ENCODE data around the gene GPATCH1. TPM values are rescaled to one million over a fixed set of nuclear protein-coding genes. Genes with fewer than 3 reads are reported as not detected.
A peak's percentile ranks its signal among the peaks of the same experiment; 100 is the strongest.

Gene GPATCH1
- total and polyA plus RNA-seq, 9 of the 15 experiments (the other 6 are each of a cell fraction or from before 2014, with no cell fraction given): 3.7 to 9.7 (median 7.7) TPM

DNA sequence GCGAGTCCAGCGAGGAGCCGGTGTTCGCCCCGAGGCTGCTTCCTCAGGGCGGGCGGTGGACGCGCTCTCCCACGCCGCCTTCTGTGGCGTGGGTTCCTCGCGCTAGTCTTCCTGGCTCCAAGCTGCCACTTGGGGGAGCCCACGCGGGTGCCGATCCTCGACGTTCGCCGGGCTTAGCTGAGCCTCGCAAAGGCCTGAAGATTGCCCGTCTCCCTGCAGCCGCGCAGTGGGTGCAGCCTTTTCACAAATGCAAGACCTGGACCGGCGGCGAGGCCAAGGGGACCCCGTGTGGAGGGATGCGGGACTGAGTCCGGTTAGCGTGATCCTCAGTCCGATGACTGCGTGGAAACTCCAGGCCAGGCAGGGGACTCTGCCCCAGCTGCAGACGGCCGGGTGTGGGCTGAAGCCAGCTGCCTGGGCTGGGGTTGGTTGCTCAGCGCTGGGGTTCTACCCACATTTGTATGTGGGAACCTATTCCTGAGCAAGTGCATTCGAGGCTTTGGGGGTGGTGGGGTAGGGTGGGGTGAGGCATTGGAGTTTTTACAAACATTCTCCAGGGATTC, 96.5 kb downstream of the GPATCH1 start (continued):
- TF ChIP-seq, protein P1, sequence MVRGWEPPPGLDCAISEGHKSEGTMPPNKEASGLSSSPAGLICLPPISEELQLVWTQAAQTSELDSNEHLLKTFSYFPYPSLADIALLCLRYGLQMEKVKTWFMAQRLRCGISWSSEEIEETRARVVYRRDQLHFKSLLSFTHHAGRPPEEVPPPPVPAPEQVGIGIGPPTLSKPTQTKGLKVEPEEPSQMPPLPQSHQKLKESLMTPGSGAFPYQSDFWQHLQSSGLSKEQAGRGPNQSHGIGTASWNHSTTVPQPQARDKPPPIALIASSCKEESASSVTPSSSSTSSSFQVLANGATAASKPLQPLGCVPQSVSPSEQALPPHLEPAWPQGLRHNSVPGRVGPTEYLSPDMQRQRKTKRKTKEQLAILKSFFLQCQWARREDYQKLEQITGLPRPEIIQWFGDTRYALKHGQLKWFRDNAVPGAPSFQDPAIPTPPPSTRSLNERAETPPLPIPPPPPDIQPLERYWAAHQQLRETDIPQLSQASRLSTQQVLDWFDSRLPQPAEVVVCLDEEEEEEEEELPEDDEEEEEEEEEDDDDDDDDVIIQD (CRISPR knock-in tag; IDR thresholded peaks at IDR 0.05): no peak
- no peak for TF ChIP-seq SMARCB1 (IDR thresholded peaks at IDR 0.05; ENCODE audit: insufficient read length, low read depth)
- TF ChIP-seq, protein P2, sequence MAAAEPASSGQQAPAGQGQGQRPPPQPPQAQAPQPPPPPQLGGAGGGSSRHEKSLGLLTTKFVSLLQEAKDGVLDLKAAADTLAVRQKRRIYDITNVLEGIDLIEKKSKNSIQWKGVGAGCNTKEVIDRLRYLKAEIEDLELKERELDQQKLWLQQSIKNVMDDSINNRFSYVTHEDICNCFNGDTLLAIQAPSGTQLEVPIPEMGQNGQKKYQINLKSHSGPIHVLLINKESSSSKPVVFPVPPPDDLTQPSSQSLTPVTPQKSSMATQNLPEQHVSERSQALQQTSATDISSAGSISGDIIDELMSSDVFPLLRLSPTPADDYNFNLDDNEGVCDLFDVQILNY (CRISPR knock-in tag; IDR thresholded peaks at IDR 0.05): no peak
- TF ChIP-seq, protein P3, sequence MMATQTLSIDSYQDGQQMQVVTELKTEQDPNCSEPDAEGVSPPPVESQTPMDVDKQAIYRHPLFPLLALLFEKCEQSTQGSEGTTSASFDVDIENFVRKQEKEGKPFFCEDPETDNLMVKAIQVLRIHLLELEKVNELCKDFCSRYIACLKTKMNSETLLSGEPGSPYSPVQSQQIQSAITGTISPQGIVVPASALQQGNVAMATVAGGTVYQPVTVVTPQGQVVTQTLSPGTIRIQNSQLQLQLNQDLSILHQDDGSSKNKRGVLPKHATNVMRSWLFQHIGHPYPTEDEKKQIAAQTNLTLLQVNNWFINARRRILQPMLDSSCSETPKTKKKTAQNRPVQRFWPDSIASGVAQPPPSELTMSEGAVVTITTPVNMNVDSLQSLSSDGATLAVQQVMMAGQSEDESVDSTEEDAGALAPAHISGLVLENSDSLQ (IDR thresholded peaks at IDR 0.05): no peak
- no peak for TF ChIP-seq SRSF1 (IDR thresholded peaks at IDR 0.05; ENCODE audit: low read depth, low read length)
- no peak for TF ChIP-seq ZNF146 (CRISPR knock-in tag; IDR thresholded peaks at IDR 0.05; ENCODE audit: unreplicated experiment)
- no peak for TF ChIP-seq ZNF24 (IDR thresholded peaks at IDR 0.05)
- TF ChIP-seq SAP30 (IDR thresholded peaks at IDR 0.05; ENCODE audit: borderline replicate concordance, insufficient read depth, low read depth, low read length, poor library complexity, severe bottlenecking): no peak
- no peak for TF ChIP-seq NR1H2 (CRISPR knock-in tag; IDR thresholded peaks at IDR 0.05)
- TF ChIP-seq, protein P4, sequence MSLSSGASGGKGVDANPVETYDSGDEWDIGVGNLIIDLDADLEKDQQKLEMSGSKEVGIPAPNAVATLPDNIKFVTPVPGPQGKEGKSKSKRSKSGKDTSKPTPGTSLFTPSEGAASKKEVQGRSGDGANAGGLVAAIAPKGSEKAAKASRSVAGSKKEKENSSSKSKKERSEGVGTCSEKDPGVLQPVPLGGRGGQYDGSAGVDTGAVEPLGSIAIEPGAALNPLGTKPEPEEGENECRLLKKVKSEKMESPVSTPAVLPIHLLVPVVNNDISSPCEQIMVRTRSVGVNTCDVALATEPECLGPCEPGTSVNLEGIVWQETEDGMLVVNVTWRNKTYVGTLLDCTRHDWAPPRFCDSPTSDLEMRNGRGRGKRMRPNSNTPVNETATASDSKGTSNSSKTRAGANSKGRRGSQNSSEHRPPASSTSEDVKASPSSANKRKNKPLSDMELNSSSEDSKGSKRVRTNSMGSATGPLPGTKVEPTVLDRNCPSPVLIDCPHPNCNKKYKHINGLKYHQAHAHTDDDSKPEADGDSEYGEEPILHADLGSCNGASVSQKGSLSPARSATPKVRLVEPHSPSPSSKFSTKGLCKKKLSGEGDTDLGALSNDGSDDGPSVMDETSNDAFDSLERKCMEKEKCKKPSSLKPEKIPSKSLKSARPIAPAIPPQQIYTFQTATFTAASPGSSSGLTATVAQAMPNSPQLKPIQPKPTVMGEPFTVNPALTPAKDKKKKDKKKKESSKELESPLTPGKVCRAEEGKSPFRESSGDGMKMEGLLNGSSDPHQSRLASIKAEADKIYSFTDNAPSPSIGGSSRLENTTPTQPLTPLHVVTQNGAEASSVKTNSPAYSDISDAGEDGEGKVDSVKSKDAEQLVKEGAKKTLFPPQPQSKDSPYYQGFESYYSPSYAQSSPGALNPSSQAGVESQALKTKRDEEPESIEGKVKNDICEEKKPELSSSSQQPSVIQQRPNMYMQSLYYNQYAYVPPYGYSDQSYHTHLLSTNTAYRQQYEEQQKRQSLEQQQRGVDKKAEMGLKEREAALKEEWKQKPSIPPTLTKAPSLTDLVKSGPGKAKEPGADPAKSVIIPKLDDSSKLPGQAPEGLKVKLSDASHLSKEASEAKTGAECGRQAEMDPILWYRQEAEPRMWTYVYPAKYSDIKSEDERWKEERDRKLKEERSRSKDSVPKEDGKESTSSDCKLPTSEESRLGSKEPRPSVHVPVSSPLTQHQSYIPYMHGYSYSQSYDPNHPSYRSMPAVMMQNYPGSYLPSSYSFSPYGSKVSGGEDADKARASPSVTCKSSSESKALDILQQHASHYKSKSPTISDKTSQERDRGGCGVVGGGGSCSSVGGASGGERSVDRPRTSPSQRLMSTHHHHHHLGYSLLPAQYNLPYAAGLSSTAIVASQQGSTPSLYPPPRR (CRISPR knock-in tag; IDR thresholded peaks at IDR 0.05; ENCODE audit: borderline replicate concordance): no peak
- TF ChIP-seq EWSR1 (IDR thresholded peaks at IDR 0.05; ENCODE audit: borderline replicate concordance, low read depth, partially characterized antibody): no peak
- no peak for TF ChIP-seq GATA2 (CRISPR knock-in tag; IDR thresholded peaks at IDR 0.05)
- no peak for TF ChIP-seq DIDO1 (tag; IDR thresholded peaks at IDR 0.05; ENCODE audit: low read depth)
- TF ChIP-seq ZFP36 (IDR thresholded peaks at IDR 0.05; ENCODE audit: low read depth, low read length, partially characterized antibody): no peak
- no peak for TF ChIP-seq ZNF77 (CRISPR knock-in tag; IDR thresholded peaks at IDR 0.05)
- TF ChIP-seq RHOXF2B (CRISPR knock-in tag; conservative IDR thresholded peaks at IDR 0.05): no peak; the same call in 1 of the 2 replicates
- no peak for TF ChIP-seq MCM2 (IDR thresholded peaks at IDR 0.05; ENCODE audit: low read depth)
- no peak for TF ChIP-seq SRSF7 (optimal IDR thresholded peaks at IDR 0.05; ENCODE audit: low read depth, low read length)
- TF ChIP-seq MAZ (CRISPR knock-in tag; conservative IDR thresholded peaks at IDR 0.05 in 1 of 2, IDR thresholded peaks at IDR 0.05 in 1 of 2): peak in 1 of 2 experiments; percentile 3; a peak in 1 of 4 replicates
- no peak for TF ChIP-seq CCAR2 (IDR thresholded peaks at IDR 0.05; ENCODE audit: low read depth, low read length)

Measured in K562 (cell line).